NB4 (cell line): ENCODE data around the gene ZSCAN10.

Experiments
- CTCF ChIP-seq: IDR thresholded peaks from one replicate; pipeline ENCODE4 v1.5.1; 2012; ENCODE audit warnings: low read depth, low read length
- POLR2A ChIP-seq: IDR thresholded peaks from 2 replicates; pipeline ENCODE4 v1.6.1; 2011; ENCODE audit warnings: mild to moderate bottlenecking; ENCODE audit not compliant: insufficient read length; ENCODE audit errors: extremely low read depth

DNA sequence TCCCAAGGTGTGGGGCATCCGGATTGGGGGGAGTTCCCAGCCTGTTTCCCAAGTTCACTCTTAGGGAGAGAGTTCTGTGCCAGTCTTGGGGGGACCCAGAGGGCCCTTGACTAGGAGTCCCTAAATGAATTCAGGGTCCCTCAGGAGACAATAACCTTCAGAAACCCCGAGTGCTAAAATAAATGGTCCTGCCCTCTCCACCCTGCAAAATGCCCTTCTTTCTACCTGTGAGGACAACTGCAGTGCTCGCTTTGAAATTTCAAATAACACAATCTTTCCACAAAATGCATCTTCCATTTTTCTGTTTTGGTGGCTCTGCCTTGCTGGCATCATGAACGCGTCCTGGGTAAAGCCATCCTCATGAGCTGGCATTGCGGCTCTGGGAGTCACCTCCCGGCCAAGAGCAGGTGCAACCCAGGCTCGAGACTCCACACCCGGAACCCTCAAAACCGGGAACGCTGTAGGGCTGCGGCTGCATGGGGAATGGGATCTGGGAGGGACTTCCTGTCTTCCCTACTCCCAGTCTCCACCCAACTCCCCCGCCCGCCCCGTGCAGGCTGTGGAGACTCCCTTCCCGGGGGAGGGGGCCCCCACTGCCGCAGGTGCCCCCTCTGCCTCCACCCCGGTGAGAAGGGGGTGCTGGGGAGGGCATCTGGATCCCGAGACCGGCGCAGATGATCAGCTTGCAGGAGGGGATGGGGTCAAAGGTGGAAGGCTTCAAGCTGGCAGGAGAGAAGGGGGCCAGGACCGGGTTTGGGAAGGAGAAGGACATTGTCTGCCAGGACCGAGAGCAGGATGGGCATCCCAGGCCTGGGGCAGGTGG, 13.2 kb upstream of the ZSCAN10 start, which contains the start of gene ZNF205:
- TF ChIP-seq CTCF (no peak), POLR2A (no peak)
